ENCODE measurements around the gene SNHG17.
"Not testable (repeated sequence)": the region's sequence is repeated elsewhere in the genome, so short reads cannot be mapped to it uniquely, and the experiment has no call there.

Gene SNHG17

GRCh38 chr20:38402816-38403215 is 32.3 kb downstream of the SNHG17 start:
- H3K27ac ChIP-seq: no peak overlapping the region
- TF ChIP-seq ZFX (IDR thresholded peaks at IDR 0.05): no peak
- no peak for TF ChIP-seq CTCF (conservative IDR thresholded peaks at IDR 0.05)

GRCh38 chr20:38402089-38402488 is 33.0 kb downstream of the SNHG17 start:
- no peak for TF ChIP-seq CTCF (conservative IDR thresholded peaks at IDR 0.05)
- TF ChIP-seq ZFX (IDR thresholded peaks at IDR 0.05): no peak
- no peak overlapping the region for H3K27ac ChIP-seq

GRCh38 chr20:38395751-38396395 is 39.3 kb downstream of the SNHG17 start:
- not testable (repeated sequence) for H3K27ac ChIP-seq

GRCh38 chr20:38395165-38395564 is 40.0 kb downstream of the SNHG17 start:
- no peak for TF ChIP-seq ZFX (IDR thresholded peaks at IDR 0.05)
- TF ChIP-seq CTCF (conservative IDR thresholded peaks at IDR 0.05): no peak
- H3K27ac ChIP-seq: no peak overlapping the region; the same call in 1 of the 2 replicates

- H3K27ac ChIP-seq: no peak overlapping the region
- TF ChIP-seq ZFX (IDR thresholded peaks at IDR 0.05) (no peak), CTCF (conservative IDR thresholded peaks at IDR 0.05) (no peak)
Observed at GRCh38 chr20:38393259-38393658, 41.9 kb downstream of the SNHG17 start.

GRCh38 chr20:38392356-38392755 is 42.8 kb downstream of the SNHG17 start:
- TF ChIP-seq CTCF (conservative IDR thresholded peaks at IDR 0.05): no peak
- TF ChIP-seq ZFX (IDR thresholded peaks at IDR 0.05): no peak
- no peak overlapping the region for H3K27ac ChIP-seq

GRCh38 chr20:38387953-38388352 is 47.2 kb downstream of the SNHG17 start:
- H3K27ac ChIP-seq: no peak overlapping the region
- peak; percentile 46 for TF ChIP-seq CTCF (conservative IDR thresholded peaks at IDR 0.05)
- no peak for TF ChIP-seq ZFX (IDR thresholded peaks at IDR 0.05)

GRCh38 chr20:38386851-38387250 is 48.3 kb downstream of the SNHG17 start:
- H3K27ac ChIP-seq: no peak overlapping the region
- TF ChIP-seq ZFX (IDR thresholded peaks at IDR 0.05) (no peak), CTCF (conservative IDR thresholded peaks at IDR 0.05) (no peak)
